GM18505 (cell line): ENCODE results near the gene CTU2.

Source experiments
- ATAC-seq: cut with Tn5 transposase; IDR thresholded peaks from one replicate; pipeline ENCODE4 v1.9.1; 2021; ENCODE audit not compliant: unreplicated experiment
- POLR2A ChIP-seq: IDR thresholded peaks from 4 replicates; pipeline ENCODE4 v1.6.1; 2011; ENCODE audit warnings: borderline replicate concordance; ENCODE audit not compliant: insufficient read depth, insufficient read length; ENCODE audit errors: extremely low read depth

Gene CTU2

DNA sequence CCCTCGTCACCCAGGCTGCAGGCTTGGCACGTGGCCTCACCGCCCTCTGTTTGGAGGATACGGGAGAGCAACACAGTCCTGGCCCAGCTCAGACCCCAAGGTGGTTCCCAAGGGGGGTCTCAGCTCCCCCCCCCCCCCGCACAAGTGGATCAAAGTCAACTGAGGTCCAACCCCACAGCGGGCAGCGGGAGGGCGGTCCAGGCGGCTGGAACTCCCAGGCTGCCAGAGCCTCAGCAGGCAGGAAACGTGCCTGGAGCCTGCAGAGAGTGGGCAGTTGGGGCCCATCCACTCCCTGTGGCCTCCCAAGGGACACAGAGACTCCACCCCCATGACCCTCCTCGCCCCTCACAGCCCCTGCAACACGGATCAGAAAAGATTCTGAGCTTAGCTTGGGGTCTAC lies 42.1 kb downstream of the CTU2 start:
- no peak for TF ChIP-seq POLR2A
- no peak for ATAC-seq

DNA sequence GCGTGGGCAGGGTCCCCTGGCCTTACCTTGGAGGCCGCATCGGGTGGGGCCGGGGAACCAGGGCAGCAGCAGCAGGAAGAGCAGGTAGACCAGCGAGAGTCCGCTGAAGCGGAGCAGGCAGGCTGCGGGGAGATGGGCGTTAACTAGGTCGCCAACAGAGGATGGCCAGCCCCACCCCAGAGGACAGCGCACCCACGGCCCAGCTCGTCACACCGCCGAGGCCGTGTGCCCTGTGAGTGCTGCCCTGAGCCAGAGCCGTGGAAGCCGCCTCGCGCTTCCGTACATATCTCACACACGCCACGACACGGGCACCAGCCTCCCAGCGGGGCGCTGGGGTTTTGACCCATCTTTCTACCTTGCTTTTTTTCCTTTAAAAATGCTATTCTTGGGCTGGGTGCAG lies 43.1 kb downstream of the CTU2 start:
- no peak for ATAC-seq
- no peak for TF ChIP-seq POLR2A

DNA sequence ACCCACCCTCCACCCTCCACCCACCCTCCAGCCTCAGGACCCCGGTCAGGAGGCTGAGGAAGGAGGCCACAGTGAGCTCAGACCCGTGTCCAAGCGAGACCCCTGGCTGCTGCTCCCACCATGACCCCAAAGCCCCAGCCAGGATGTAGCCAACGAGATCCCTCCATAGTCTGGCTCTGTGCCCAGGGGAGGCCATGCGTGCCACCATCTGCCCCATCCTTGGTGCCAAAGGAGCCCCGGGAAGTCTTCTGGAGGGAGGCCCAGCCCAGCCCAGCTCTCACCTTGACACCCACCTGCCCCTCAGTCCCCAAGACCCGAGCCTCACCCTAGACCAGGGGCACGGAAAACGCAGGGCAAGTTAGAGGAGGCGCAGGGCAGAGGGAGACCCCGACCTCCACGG lies 44.6 kb downstream of the CTU2 start:
- TF ChIP-seq POLR2A: no peak
- no peak for ATAC-seq

DNA sequence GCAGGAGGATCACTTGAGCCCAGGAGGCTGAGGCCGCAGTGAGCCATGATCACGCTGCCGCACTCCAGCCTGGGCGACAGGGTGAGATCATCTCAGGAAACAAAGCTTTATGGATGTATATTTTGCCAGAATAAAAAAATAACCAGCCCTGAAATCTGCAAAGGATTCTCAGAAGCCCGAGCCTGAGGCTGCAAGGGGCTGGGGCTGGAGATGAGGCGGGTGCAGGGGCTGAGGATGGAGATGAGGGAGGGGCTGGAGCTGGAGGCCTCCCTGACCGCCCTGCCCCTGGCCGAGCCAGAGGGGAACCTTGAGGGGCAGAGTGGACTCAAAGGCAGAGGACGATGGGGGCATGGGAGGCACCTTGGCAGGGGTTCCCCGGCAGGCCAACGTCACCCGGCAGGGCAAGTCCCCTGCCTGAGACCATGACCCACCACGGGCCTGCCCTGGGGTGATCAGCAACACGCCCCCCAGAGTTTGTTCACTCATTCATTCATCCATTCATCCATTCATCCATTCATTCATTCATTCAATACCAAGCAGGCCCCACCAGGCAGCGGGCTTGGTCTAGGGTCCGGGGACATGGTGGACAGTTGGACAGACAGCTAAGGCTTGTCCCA lies 46.2 kb downstream of the CTU2 start:
- no peak for TF ChIP-seq POLR2A

DNA sequence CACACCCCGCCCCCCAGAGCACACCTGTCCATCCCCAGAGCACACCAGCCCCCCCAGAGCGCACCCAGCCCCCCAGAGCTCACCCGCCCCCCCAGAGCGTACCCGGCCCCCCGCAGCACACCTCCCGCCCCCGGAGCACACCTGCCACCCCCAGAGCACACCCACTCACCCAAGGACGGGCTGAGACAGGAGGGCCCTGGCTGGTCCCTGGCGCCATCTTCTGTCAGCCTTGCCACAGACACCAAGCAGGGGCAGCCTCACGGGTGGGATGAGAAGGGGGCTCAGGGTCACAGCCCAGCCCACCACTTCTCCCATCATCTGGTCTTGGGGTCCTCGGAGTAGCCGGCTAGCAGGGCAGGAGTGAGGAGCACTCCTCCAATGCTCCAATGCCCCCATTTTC lies 46.9 kb downstream of the CTU2 start:
- no peak for TF ChIP-seq POLR2A
- ATAC-seq: no peak

More for the DNA sequence above, 46.2 kb downstream of the CTU2 start:
- ATAC-seq: no peak

DNA sequence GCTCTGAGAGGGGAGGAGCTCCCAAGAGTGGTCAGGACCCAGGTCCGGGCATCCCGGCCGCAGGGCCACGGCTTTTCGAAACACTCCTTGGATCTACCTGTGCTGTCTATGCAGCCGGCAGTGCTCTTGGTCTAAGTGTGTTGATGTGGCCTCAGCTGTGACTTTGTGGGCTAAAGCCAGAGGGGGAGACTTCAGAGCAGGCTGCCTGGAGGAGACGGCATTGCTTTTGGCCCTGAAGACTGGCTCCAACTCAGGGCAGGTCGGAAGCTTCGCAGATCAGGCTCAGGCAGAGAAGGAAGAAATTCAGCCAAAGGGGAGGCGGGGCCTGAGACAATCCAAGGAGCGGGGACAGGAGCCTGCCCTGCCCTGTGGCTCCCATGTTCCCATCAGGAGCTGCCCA lies 47.3 kb downstream of the CTU2 start:
- TF ChIP-seq POLR2A: no peak
- ATAC-seq: no peak

DNA sequence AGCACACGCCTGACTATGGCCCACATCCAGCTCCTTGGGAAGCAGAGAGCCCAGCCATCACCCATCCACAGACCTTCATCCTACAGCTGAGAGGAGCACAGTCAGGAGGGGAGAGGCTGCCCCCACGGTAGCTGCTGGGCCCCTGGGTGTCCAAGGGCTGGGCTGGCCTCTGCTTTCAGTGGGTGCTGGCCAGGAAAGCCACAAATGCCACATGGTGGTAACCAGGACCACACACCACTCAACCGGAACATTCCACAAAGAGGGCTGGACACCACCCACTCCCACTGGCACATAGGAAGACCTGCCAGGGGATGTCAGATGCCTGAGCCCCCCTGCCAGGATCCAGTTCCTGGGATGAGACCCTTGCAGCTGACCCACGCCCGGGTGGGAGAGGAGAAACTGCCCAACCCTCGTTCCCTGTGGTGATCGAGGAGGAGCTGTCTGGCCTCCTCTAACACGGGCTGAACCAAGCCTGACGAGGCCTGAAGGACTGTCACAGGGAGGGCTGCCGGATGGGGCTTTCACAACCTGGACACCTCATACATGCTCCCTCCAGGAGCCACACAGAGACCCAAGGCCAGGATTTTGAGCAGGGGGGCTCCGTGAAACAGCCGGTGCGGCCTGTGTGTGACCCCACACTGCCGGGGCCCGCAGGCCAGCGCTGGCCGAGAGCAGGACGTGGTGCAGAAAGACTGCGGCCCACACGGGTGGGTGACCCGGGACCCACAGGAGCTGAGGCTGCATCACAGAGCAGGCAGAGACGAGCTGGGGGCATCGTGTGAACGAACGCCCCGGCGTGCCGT lies 48.0 kb downstream of the CTU2 start:
- no peak for ATAC-seq
- TF ChIP-seq POLR2A: no peak

DNA sequence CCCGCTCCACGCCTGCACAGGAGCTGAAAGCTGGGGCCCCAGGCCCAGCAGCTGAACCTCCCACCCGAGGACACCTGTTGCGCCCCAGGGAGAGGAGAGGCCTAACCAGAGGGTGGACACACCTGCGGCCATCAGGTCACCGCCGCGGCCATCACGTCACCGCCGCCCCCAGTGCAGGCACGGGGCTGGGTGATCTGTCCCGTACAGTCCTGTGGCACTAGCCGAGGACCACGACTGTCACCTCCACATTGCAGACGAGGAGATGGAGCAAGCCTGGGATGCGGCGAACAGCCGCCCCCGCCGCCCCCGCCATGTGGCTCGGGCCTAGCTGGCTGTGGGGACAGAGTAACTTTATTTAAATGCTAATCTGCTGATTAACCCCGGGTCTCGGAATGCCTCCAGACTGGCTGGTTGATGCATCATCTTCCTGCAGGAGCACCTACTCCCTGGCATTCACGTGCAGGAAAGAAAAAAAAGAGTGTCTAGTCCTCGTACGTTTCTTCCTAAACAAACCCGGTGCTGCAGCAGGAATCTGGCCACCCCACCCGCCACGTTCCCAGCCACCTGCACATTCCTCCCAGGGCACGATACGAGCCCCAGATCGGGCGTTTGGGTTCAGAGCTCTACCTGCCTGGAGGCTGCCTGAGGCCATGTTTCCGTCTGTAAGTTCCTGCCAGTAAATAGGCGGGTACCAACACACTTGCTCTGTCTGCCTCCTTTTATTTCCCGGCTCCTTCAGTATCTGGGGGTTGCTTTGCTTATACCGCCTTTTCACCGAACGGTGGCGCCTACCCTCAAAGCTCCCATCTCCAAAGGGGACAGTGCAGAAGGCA lies 48.8 kb downstream of the CTU2 start:
- ATAC-seq: no peak
- TF ChIP-seq POLR2A: no peak

DNA sequence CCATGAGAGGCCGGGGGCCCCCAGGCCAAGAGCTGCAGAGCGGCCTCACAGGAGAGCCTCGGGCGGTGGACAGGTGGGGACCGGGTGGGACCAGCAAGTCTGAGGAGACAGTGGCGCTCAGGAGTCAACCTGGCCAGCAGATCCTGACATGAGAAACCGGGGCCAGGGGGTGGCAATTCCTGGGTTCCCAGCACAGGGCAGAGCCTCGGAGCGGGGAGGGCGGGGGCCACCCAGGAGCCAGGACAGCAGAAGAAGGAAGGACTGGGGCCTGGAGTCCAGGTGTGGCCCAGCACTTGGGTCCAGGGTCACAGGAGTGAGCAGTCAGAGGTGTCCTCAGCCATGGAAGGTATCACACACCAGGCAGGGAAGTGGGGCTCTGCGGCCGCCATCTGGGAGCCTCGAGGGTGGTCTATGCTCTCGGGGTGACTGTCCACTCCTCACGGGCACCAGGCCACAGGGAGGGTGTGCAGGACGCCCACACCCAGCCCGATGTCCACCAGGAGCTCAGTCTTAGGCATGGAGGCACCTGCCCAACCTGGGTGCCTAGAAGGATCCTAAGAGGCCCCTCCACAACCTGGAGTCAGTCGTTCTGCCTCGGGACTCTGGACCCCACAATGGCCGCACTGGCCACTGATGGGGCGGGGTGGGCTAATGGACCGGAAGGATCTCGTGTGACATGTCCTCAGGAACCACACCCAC lies 49.6 kb downstream of the CTU2 start:
- TF ChIP-seq POLR2A: no peak
- no peak for ATAC-seq

DNA sequence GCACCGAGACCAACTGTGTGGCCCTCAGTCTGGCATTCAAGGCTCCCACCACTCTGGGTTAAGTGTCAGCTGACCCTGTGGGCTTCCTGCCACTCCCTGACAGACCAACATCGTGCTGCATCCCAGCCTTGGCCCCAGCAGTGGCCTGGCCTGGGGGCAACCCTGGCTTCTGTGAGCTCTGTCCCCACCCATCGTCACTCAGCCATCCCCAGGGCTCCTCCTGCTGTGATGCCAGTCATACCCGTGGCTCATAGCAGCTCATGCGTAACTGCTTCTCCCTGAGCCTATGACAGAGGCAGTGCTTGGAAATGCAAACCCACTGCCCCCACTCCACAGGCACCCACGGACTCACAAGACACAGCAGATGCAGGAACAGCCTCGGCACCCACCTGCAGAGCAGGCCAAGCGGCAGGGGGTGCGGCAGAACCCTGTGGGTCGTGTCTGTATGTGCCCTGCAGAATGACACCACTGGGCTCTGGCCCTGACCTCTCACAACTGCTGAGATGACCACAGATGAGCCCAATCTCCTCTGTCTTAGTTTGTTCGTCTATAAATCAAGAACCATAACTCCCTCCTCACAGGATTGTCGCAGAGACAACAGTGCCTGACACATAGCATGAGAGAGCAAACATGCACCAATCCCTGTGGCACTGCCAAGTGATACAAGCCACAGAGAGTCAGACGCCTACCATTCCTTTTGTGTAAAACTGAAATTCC lies 52.1 kb downstream of the CTU2 start:
- no peak for TF ChIP-seq POLR2A
- ATAC-seq: no peak

DNA sequence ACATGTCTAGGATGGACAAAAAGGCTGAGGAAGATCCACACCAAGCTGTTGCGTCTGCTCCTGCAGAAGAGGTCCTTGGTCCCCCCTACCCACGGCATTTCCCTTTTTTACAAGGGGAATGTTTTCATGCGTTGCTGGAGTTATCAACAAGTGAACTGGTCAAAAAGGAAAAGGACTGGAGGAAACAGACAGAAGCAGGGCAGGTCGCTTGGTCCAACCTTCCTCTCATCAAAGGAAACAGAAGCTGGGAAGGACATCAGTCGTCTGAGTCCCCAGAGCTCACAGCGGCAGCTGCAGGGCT lies 52.6 kb downstream of the CTU2 start:
- no peak for ATAC-seq

DNA sequence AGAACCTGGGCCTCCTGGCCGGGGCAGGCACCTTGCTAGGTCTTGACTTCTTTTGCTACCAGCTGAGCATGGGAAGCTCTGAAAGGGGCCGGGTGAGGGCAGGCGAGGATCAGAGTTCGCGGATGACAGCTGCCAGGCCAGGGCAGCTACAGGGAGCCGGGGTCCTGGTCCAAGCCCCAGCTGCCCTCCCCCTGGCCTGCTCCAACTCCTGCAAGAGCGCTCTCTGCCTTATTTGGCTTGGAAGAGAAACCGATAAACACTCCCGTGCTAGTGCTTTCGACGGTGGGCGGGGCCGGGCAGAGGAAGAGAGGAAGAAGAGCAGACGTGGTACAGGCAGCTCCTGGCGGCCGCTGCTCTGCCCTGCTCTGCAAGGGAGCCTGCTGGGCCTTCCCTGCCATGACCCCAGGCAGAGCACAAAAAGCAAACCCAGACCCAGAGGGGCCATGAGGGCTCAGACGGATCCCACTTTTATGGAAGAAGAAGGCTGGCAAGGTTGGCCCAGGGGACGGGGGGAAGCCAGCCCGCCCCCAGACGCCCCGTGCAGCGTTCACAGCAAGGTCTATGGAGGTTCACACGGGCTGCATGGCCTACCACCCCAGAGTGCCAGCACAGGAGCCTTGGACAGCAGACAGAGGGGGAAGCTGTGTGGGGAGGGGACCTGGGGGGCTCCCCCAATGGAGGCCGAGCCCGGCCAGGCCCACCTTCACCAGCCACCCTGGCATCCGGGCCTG lies 53.1 kb downstream of the CTU2 start:
- TF ChIP-seq POLR2A: no peak
- ATAC-seq: no peak

More for the DNA sequence above, 52.6 kb downstream of the CTU2 start:
- no peak for TF ChIP-seq POLR2A

DNA sequence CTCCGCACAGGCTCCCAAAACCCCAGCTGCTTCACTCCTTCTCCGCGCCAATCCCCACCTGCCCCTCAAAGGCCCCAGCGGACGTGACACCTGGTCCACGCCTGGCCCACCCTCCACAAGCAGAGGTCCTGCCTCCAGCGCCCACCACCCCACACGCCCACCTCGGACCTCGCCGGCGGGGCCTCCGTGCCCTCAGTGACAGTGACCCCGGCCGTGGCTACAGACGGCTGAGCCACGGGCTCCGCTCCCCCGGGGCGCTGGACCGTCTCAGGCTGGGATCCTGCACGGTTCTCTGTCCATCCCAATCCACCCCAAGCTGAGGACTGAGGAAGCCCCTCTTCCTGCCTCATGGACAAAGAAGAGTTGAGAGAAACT lies 53.7 kb downstream of the CTU2 start:
- TF ChIP-seq POLR2A: no peak
- no peak for ATAC-seq
